Left renal cortex interstitium (tissue), 4 donors: ENCODE results near the gene DNAJB6. TPM values are rescaled to one million over a fixed set of nuclear protein-coding genes. Genes with fewer than 3 reads are reported as not detected.

Experiments
- DNase-seq, 4 donors: peaks; one replicate each; pipeline ENCODE4 v3.0.0-alpha.2; 2013; ENCODE audit warnings: low read depth in 4 of 4, low spot score in 2 of 4, missing footprints in 1 of 4
- polyA plus RNA-seq, 4 donors: library from polyadenylated mRNA; unstranded; fragments of 120-200 nt; gene quantifications; one replicate each; pipeline ENCODE4 v1.2.1, GENCODE V29; 2013; ENCODE audit not compliant: insufficient read length in 4 of 4

The DNAJB6 gene
- polyA plus RNA-seq, 4 donors: 140 to 183 (median 158) TPM

DNA sequence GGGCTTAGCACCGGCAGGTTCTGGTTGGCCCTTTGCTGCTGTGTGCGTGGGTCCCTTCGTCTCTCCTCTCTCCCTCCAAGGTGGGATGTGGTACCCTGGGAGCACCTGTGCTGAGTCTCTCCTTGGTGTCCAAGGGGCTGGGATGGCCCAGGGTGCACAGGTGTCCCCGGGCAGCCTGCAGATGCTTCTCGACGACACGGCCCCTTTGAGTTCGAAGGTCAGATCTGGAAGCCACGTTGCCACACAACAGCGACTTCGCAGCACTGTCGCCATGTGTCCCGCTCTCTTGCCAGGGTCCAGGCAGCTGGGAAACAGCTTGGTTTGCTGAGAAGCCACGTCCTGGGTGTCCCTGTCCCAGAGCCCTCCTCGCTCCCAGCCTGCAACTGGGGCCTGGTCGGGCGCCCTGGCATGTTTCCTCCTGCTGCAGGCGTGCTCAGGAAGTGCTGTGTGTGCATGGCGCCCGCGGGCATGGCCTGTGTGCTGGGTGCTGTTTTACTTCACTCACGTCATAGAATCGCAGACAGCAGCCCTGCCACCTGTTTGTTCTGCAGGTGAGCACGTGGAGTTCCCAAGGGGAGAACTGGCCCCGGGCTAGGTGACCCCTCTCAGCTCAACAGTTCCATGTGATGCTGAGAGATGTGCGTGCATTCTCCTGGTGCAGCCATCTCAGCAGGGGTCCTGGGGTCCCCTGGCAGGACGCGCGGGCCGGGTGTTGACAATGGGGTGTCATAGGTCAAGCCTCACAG is 70.9 kb downstream of the DNAJB6 start:
- DNase-seq: no peak

DNA sequence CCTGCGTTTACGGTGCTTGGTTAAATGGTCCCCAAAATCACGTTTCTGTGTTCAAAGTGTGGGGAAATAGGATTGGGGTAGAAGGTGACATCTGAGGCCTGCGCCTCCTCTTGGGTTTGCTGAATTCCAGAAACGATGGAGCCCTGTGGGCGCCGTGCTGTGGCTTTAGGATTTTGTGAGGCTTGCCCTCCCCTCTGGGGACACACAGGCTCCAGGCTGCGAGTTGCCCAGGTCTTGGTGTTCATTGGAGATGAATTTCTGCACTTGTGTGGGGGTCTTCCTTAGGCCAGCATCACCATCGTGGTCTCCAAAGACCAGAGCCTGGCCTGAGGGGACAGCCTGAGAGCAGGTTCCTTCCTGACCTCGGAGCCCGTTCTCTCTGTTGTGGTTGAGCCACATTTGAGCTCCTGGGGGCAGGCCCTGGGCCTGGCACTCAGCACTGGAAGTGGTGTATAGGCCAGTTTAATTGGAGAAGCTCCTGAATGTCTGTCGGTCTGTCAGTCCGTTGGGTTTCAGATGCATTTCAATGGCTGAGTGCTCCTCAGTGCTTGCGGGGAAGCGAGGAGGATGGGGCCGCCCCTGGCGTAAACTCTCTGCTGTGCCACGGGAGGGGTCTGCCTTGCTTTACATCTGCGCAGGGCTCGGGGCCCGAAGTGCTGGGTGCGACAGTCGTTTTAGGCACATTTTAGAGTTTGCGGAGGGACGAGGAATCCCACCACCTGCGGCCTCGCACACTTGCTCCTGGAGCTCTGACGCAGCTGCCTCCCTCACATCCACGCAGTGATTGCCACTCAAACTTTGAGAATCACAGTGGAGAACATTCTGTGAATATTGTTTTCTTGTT is 71.7 kb downstream of the DNAJB6 start:
- no peak for DNase-seq

DNA sequence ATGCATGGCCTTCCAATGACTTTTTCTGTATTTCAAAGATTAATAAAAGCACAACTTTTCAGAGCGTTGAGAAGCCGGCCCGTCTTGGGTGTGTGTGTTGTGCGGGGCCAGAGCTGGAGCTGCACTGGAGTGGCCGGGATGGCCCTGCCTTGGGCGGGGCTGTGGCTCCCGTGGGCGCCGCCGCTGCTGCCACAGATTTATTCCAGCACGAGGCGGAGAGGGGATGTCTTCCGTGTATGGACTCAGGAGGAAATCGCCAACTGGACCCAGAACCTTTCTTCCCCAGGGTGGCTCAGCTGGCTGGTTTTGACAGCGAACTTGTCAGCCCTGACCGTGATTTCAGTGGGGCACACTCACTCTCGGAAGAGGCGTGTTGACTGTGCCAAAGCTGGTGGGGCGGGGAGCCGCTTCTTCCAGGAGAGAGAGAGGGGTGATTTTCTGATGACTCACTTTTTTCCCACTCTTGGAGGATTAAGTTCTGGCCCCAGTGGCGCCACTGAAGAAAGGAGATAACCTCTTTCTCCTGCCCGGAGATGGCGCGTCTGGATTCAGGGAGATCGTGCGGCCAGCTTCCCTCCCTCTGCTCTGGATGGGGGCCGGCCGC is 72.4 kb downstream of the DNAJB6 start:
- no peak for DNase-seq

DNA sequence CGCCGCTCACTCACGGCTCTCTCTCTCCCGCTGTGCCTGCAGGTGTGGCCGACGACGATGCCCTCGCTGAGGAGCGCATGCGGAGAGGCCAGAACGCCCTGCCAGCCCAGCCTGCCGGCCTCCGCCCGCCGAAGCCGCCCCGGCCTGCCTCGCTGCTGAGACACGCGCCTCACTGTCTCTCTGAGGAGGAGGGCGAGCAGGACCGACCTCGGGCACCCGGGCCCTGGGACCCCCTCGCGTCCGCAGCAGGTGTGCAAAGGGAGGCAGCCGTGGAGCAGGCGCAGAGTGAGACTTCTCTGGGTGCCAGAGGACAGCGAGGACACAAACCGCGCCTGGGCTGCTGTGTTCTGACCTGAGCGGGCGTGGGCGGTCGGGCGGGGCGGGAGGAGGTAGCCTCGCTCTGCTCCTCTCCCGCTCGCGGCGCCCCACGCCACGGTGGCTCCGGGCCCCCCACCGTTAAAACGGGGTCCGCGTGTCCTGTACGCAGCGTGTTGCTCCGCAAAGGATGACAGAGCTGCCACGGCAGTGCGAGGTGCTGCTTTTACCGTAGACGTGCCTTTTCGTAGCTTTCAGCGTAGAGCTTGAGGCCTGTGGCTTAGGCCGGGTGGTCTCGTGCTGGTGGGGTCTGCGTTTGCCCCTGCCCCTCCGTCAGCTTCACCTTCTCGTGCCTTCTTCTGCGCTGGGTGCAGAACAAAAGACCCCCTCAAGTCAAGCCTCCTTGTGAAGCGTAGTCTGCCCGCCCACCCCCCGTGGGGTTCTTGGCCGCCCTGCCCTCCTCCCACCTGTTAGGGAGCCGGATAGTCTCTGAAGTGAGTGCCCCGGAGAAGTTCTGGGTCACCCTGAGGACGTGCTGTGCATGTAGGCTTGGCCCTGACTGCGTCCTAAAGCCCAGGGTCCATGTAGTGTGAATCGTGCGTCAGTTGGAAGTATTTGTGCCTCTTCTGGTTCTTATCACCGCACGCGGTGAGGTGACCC is 73.2 kb downstream of the DNAJB6 start:
- no peak for DNase-seq

DNA sequence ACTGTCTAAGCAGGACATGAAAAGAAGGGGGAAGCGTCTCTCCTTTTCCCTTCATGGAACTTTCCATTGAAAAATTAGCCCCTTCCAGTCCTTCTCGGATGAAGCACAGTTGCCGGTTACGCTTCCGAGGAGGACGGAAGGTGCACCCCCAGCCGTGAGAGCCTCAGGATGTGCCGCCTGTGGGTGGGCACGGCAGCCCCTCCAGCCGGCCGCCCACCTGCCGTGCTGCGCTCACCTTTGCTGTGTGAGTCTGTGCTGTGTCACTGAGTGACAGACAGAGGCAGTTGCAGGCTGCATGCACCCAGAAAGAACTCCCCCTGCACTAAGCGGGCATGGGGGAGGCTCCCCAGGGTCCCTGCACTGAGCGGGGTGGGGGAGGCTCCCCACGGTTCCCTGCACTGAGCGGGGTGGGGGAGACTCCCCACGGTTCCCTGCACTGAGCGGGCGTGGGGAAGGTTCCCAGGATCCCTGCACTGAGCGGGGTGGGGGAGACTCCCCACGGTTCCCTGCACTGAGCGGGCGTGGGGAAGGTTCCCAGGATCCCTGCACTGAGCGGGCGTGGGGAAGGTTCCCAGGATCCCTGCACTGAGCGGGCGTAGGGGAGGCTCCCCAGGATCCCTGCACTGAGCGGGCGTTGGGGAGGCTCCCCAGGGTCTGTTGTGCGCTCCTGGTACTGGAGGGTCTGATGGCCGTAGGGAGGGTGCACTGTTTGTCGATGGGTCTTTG is 74.2 kb downstream of the DNAJB6 start:
- no peak for DNase-seq

DNA sequence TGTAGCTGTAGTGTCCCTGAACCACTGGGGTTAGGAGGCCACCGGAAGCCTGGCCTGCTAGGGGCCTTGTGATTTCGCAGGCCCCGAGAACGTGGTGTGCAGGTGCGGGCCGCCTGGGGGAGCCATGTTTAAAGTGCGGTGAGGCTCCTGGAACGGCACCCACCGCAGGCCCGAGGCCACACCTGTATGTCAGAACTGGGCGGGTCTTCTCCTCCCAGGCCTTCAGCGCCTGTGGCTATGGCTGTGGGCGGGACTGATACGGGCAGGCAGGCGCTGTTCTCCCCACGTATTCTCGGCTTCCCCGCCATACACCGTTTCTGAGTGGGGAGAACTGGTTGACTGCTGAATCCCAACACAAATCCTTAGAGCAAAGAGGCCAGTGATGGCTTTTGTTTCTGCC is 74.8 kb downstream of the DNAJB6 start:
- DNase-seq: no peak

DNA sequence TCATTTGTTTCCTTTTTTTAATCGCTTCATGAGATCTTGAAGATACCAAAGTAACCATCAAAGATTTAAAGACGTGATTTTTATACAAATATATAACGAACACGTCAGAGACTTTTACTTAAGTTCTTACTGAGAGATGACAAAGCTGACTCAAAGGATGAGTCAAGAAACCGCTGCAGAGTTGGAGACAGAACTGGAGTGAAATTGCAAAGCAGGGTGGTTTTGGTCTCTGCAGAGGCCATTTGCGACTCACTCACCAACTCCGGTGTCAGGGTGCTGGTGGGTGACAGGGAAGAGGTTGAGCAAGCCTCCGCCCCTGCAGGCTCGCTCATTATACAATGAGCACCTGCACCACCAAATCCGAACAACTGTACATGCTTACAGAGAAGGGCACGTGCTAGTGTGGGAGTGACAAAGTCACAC is 75.2 kb downstream of the DNAJB6 start:
- DNase-seq: no peak

DNA sequence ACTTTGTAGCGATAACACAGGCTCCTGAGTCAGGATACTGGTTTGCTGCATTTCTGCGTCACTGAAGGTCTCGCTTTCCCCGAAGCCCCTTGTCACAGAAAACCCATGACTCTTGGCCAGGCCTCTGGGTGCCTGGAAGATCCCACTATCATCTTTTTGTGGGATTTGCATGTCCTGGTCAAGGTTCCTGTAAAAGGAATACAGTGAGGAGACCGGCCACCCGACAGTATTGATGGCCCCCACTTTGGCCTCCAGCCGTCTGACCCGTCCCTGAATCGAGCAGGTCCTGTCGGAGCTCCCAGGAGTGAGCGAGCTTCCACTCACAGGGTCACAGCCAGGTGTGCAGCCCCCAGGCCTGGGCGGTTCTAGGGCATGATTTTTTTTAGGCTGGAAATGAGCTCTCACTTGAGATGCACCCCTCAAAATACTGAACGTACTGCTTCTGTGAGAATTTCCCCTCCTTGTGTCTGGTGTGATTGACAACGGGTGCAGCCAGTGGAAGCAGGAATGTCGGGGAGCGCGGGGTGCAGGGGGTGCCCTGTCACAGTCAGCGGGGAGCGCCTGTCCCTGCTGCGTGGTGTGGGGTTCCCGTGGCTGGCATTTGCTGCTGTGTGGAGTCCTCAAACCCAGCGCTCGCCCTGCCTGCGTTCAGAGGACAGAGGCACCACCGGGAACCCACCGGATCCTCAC is 75.8 kb downstream of the DNAJB6 start:
- no peak for DNase-seq

DNA sequence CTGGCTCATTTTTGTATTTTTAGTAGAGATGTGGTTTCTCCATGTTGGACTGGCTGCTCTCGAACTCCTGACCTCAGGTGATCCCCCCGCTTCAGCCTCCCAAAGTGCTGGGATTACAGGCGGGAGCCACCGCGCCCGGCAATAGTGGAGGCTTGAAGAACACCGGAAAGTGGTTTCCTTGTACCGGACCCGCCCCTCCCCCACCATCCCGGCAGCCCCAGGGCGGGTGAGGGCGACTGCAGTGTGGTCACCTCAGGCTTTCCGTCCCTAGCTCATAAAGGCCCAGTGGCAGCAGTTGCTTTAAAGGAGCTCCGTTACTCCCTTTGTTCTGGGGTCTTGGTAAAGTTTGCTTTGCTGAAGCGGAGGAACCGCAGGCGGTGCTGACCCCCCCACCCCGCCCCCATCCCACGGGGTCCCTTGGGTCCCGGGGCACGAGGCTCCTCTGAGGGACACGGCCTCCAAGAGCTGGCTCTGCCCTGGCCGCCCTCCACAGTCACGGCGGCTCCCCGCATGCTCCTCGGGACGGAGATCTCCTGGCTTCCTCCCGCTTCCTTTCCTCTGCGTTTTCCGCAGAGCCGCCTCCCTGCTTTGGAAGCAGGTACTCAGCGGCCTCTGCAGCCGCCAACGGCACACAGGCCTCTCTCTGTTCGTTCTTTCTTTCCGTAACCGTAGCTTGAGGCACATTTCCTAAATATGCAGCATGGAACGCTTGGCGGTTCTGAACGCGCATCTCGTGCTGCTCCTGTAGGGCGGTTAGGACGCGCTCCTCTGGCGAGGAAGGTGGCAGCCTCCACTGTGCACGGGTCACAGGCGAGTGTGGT is 77.3 kb downstream of the DNAJB6 start:
- no peak for DNase-seq

DNA sequence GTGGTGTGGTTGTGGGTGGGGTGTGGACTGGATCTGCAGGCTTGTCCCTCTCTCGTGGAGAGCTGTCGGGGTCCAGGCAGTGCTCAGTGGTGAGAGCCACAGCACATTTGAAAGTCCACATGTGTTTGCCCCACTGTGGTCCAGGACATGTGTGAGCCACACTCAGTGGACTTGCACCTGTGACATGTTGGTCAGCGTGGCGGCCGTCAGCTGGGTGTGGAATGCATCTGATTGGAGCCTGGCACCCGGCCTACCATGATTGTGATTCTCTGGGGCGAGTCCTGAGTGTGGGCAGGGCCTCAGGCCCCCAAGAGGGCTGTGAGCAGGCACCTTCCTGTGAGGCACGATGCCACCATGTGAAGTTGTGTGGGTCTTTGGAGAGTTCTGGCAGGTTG is 77.9 kb downstream of the DNAJB6 start:
- DNase-seq: no peak

DNA sequence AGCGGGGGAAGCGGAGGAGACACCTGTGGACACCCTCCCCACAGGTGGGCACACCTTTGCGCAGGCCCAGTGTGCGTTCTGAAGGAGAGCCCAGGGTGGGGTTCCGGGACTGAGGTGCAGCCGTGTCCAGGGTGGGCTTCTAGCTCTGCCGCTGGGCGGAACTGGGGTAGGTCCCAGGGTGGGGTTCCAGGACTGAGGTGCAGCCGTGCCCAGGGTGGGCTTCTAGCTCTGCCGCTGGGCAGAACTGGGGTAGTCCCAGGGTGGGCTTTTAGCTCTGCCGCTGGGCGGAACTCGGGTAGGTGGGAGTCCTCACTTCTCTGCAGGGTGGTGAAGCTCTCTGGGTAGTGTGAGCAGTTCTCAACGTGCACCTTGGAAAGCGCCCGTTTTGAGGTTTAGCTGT is 78.7 kb downstream of the DNAJB6 start:
- DNase-seq: no peak

DNA sequence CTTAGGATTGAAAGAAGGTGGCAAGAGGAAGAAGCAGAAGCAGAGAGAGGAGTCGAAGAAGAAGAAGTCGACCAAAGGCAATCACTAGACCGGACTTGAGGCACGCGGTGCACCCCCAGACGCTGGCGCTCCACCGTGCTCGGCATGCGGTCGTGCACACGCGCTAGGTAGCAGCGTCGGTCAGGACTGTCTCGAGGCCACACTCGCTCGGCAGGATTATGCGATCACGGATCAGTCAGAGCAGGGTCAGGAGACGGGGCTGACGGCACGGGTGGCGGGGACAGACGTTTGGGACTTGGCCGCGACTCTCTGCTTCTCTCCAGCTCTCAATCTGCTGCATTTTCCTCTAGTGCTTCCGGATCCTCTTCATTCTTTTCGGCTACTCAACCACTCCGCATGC is 79.2 kb downstream of the DNAJB6 start:
- no peak for DNase-seq

DNA sequence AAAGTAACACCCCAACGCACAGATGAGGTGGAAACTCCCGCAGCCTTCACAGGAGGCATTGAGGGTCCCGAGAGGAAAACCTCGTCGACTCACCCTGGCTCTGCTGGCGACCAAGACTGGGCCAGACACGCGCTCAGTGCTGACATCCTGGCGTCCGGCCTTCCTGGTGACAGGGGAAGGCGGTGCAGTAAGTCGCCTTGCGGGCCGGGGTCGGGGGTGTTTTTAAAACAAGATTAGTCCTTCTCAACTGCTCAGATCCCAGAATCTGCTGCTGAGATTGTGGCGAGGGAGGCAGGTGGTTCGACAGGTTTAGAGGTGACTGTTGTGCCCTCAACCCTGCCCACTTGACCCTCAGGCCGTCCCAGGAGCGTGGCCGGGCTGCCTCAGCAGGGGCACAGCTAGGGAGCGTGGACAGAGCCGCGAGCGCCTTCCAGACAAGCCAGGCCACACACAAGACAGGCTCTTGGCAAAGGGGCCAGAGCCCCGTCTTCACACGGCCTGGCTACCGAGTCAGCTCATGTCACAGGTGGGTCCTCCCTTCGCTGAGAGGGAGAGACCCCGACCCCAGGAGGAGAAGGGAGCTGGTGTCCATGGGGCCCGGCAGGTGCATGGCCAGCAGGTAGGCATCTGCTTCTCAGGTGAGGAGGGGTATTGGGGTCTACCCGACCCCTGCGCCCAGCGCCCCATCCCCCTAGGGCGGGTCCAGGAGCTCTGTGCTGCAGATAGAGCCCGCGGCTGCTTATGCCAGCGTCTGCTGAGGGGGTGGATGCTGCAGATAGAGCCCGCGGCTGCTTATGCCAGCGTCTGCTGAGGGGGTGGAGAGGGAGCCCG is 81.6 kb downstream of the DNAJB6 start:
- DNase-seq: no peak

DNA sequence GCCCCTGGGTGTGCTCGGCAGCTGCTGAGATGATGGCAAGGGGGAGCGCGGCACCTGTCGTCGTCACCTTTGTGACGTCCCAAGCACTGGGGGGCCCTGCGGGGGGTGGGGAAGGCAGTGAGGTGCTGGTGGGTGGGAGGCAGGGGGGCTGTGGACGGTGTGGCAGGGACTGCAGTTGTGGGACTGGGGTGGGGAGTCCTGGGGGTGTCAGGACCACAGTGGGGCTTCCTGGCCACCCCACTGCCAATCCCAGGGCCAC is 82.2 kb downstream of the DNAJB6 start:
- no peak for DNase-seq

DNA sequence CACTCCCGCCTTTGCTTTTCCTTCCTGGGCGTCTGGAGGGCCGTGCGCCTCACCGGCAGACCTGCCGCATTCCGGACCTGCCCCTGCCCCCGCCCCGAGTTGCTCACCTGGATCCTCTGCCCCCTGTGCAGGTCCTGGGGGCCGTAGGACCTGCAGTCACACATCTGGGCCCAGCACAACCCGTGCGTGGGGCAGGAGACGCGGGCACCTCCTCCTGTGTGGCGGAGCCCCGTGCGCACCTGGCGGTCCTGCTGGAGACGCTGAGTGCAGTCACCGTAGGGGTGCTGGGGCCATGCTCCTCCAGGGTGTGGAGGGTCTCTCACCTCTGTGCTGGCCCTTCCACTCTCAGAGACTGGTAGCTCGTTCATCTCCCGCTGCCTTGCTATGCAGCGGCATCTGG is 85.5 kb downstream of the DNAJB6 start:
- DNase-seq: no peak

DNA sequence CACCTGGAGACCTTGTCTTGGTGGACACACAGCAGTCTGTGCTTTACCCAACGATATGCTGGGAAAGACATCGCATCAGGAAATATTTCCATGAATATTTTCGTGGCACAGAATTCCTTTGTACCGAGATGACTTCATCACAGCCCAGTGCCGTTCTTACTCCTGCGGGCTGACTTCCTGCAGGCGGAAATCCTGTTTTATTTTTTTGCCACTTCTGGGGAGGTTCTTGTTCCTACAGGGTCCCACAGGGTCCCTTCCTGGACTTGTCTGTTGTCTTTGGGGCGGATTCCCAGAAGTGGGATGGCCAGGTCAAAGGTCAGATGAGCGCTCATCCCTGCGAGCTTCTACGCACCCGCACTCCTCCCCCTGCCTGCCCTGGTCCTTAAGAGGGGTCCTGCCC is 86.5 kb downstream of the DNAJB6 start:
- no peak for DNase-seq

DNA sequence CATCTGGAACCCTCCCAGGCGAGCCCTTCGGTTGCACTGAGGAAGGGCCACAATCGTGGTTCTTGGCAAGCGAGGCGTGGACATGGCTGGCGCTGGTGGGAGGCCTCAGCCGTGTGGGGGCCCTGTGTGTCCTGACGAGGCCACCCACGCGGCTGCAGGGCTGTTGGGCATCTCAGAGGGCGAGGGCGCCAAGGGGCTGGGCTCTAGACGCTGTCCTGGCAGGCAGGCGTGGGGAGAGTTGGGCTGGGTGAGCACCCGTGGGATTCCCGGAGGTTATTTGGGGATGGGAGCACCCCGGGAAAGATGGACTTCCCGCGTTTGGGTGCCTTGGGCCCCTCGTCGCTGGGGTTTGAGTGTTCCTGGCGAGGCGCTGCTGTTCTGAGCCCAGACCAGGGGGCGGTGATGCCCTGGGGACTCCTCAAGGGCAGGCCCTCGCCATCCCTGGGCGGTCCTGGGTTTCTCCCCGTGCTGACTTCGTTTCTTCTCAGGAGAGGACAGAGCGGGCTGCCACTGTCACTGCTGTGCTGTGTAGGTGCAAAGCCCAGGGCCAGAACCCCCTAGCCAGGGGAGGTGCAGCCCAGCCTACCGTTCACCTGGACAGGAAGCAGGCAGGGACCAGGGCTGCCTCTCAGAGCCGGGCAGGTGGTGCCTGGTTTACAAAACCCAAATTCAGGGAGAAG is 87.2 kb downstream of the DNAJB6 start:
- DNase-seq: no peak
